Lower lobe of right lung (tissue), 2 donors: ENCODE measurements around the gene PDX1. TPM values are rescaled to one million over a fixed set of nuclear protein-coding genes. Genes with fewer than 3 reads are reported as not detected.

Source experiments
- ATAC-seq, 2 donors: fragments of 200-7000 bp; cut with Tn5 transposase; one replicate each; pipeline ENCODE4 v1.9.1; 2020 to 2022; ENCODE audit warnings: mild to moderate bottlenecking in 2 of 2, moderate library complexity in 2 of 2
- DNase-seq: peaks from one replicate; pipeline ENCODE4 v3.0.0-alpha.2; 2020
- H3K27ac ChIP-seq: fragments of 200-600 bp; one replicate; pipeline ENCODE4 v1.8.0; 2022
- H3K27me3 ChIP-seq: fragments of 200-600 bp; one replicate; pipeline ENCODE4 v1.8.0; 2022; ENCODE audit warnings: low read depth
- H3K36me3 ChIP-seq: fragments of 200-600 bp; one replicate; pipeline ENCODE4 v1.8.0; 2022; ENCODE audit warnings: mild to moderate bottlenecking
- H3K4me1 ChIP-seq: fragments of 200-600 bp; one replicate; pipeline ENCODE4 v1.8.0; 2022
- H3K4me3 ChIP-seq: fragments of 200-600 bp; one replicate; pipeline ENCODE4 v1.8.0; 2022; ENCODE audit warnings: mild to moderate bottlenecking
- H3K9me3 ChIP-seq: fragments of 200-600 bp; one replicate; pipeline ENCODE4 v1.8.0; 2022
- CTCF ChIP-seq: fragments of 200-600 bp; IDR thresholded peaks from one replicate; pipeline ENCODE4 v1.8.0; 2022; ENCODE audit warnings: antibody characterized with exemption, mild to moderate bottlenecking
- intact Hi-C: fragments of 100-400 bp; cut with DNase I; formaldehyde crosslinking; loops from one replicate; pipeline ENCODE4 v1.11.0; 2022
- total RNA-seq: library from RNA; stranded (reverse); fragmentation: NEBNext Ultra II Directional; extraction: Animal tissue kit (Norgen Biotek cat#: 25700); gene quantifications from one replicate; pipeline ENCODE4 v1.2.1, GENCODE V29; 2021
- donor health status: DM: no; HTN: yes; CAD: no; lungs with severe emphysema.

PDX1 gene
- total RNA-seq, 1 donor from 2014 or later = not detected

GRCh38 chr13:27915301-27916207 lies 4.2 kb upstream of the PDX1 start:
- no peak for ATAC-seq
- H3K27me3 ChIP-seq = peaks cover 93% of the 10 kb centered on the region
- H3K9me3 ChIP-seq = no peaks in the 10 kb centered on the region
- H3K36me3 ChIP-seq = no peaks in the 10 kb centered on the region
- no peak for TF ChIP-seq CTCF
- no peak overlapping the region for H3K4me3 ChIP-seq
- DNase-seq = no peak
- intact Hi-C loops = no loop called here
- H3K4me1 ChIP-seq = peaks cover 20% of the 10 kb centered on the region
- no peak overlapping the region for H3K27ac ChIP-seq

- no peak for ATAC-seq
- Histone ChIP-seq H3K4me1 (peaks cover 32% of the 10 kb centered on the region), H3K27ac (no peak overlapping the region), H3K36me3 (no peaks in the 10 kb centered on the region), H3K27me3 (peaks cover 100% of the 10 kb centered on the region), H3K4me3 (no peak overlapping the region), H3K9me3 (no peaks in the 10 kb centered on the region)
- DNase-seq = no peak
- TF ChIP-seq CTCF = no peak
- intact Hi-C loops = no loop called here
Observed at GRCh38 chr13:27917121-27917947, 2.5 kb upstream of the PDX1 start.

- DNase-seq = no peak
- no peak for TF ChIP-seq CTCF
- H3K4me1 ChIP-seq = peaks cover 32% of the 10 kb centered on the region
- H3K27ac ChIP-seq = no peak overlapping the region
- no peaks in the 10 kb centered on the region for H3K36me3 ChIP-seq
- no peaks in the 10 kb centered on the region for H3K9me3 ChIP-seq
- intact Hi-C loops = no loop called here
- peaks cover 100% of the 10 kb centered on the region for H3K27me3 ChIP-seq
- H3K4me3 ChIP-seq = no peak overlapping the region
- ATAC-seq = no peak
Observed at GRCh38 chr13:27918041-27918917, 1.5 kb upstream of the PDX1 start.

- intact Hi-C loops = no loop called here
- ATAC-seq = no peak
- TF ChIP-seq CTCF = no peak
Observed at GRCh38 chr13:27918918-27919658, 712 bp upstream of the PDX1 start.

GRCh38 chr13:27919659-27919933 lies 204 bp upstream of the PDX1 start:
- Histone ChIP-seq H3K4me1 (peaks cover 32% of the 10 kb centered on the region), H3K4me3 (peak overlapping the region; percentile 51), H3K27me3 (peaks cover 100% of the 10 kb centered on the region), H3K36me3 (no peaks in the 10 kb centered on the region), H3K27ac (no peak overlapping the region), H3K9me3 (no peaks in the 10 kb centered on the region)
- no peak for TF ChIP-seq CTCF
- intact Hi-C loops = no loop called here
- ATAC-seq (no peak), DNase-seq (no peak)

More at GRCh38 chr13:27918918-27919658, 712 bp upstream of the PDX1 start:
- Histone ChIP-seq H3K27ac (no peak overlapping the region), H3K27me3 (peaks cover 100% of the 10 kb centered on the region), H3K36me3 (no peaks in the 10 kb centered on the region), H3K9me3 (no peaks in the 10 kb centered on the region), H3K4me1 (peaks cover 32% of the 10 kb centered on the region), H3K4me3 (no peak overlapping the region)
- no peak for DNase-seq
